ENCODE results near the gene PKDREJ.

PKDREJ gene

GRCh38 chr22:46280999-46281623 lies 18.0 kb upstream of the PKDREJ start:
- TF ChIP-seq FOXK2 (IDR thresholded peaks at IDR 0.05): no peak
- no peak for TF ChIP-seq TARDBP (IDR thresholded peaks at IDR 0.05)
- no peak for TF ChIP-seq CTBP1 (IDR thresholded peaks at IDR 0.05; ENCODE audit: borderline replicate concordance)
- TF ChIP-seq L3MBTL2 (conservative IDR thresholded peaks at IDR 0.05): no peak
- no peak for TF ChIP-seq ELF4 (IDR thresholded peaks at IDR 0.05)
- POLR2A ChIA-PET: interaction anchor here (0.6 to 7.2 kb wide), 3 partner anchors 14 to 54 kb away, joined by 3 to 28 read pairs (median 8); partner anchors contain the start of genes GTSE1, TRMU and TTC38
- no peak for DNase-seq (ENCODE audit: extremely low spot score)
- CTCF ChIA-PET: no interaction called here

- no peak for DNase-seq (ENCODE audit: extremely low spot score)
- ChIA-PET CTCF (no interaction called here), POLR2A (interaction anchor here (0.6 to 7.2 kb wide), 3 partner anchors 13 to 55 kb away, joined by 3 to 28 read pairs (median 8); partner anchors contain the start of genes GTSE1, TRMU and TTC38)
- TF ChIP-seq SUZ12 (IDR thresholded peaks at IDR 0.05): no peak
- TF ChIP-seq FOXA1 (IDR thresholded peaks at IDR 0.05): no peak
- TF ChIP-seq TARDBP (IDR thresholded peaks at IDR 0.05): no peak
- no peak for TF ChIP-seq ELF4 (IDR thresholded peaks at IDR 0.05)
- TF ChIP-seq ARNT (IDR thresholded peaks at IDR 0.05): no peak
- TF ChIP-seq LEF1 (IDR thresholded peaks at IDR 0.05; ENCODE audit: borderline replicate concordance): no peak
- TF ChIP-seq CTBP1 (IDR thresholded peaks at IDR 0.05; ENCODE audit: borderline replicate concordance): no peak
- TF ChIP-seq L3MBTL2 (conservative IDR thresholded peaks at IDR 0.05): no peak
- TF ChIP-seq PKNOX1 (IDR thresholded peaks at IDR 0.05): no peak
- no peak for TF ChIP-seq HDGF (IDR thresholded peaks at IDR 0.05; ENCODE audit: borderline replicate concordance)
- no peak for TF ChIP-seq ZNF384 (IDR thresholded peaks at IDR 0.05)
Observed at GRCh38 chr22:46280063-46280817, 17.1 kb upstream of the PKDREJ start.

- no peak for TF ChIP-seq NFRKB (IDR thresholded peaks at IDR 0.05)
- no peak for TF ChIP-seq TARDBP (IDR thresholded peaks at IDR 0.05)
- TF ChIP-seq SP1 (IDR thresholded peaks at IDR 0.05): no peak
- POLR2A ChIA-PET: interaction anchor here (1.0 to 7.2 kb wide), 2 partner anchors 9 to 11 kb away, joined by 4 to 28 read pairs; partner anchors contain the start of gene TTC38
- CTCF ChIA-PET: interaction anchor here (1.3 kb wide), 1 partner anchor 273 kb away, joined by 4 read pairs; no protein-coding TSS in a partner anchor
- no peak for DNase-seq (ENCODE audit: extremely low spot score)
Observed at GRCh38 chr22:46278656-46279645, 15.8 kb upstream of the PKDREJ start.

GRCh38 chr22:46276563-46276962 lies 13.4 kb upstream of the PKDREJ start:
- ChIA-PET CTCF (no interaction called here), POLR2A (interaction anchor here (1.8 to 7.2 kb wide), 2 partner anchors 9 to 20 kb away, joined by 8 to 28 read pairs; partner anchors contain the start of genes GTSE1 and TTC38)
- no peak for DNase-seq (ENCODE audit: extremely low spot score)
- TF ChIP-seq L3MBTL2 (conservative IDR thresholded peaks at IDR 0.05) (no peak), ZNF384 (IDR thresholded peaks at IDR 0.05) (no peak), FOXK2 (IDR thresholded peaks at IDR 0.05) (no peak), FOXA1 (IDR thresholded peaks at IDR 0.05) (no peak), SUZ12 (IDR thresholded peaks at IDR 0.05) (no peak), PKNOX1 (IDR thresholded peaks at IDR 0.05) (no peak), ELF4 (IDR thresholded peaks at IDR 0.05) (no peak), LEF1 (IDR thresholded peaks at IDR 0.05; ENCODE audit: borderline replicate concordance) (no peak), FOXM1 (IDR thresholded peaks at IDR 0.05; ENCODE audit: borderline replicate concordance) (no peak), BHLHE40 (IDR thresholded peaks at IDR 0.05; ENCODE audit: borderline replicate concordance) (no peak), SP1 (IDR thresholded peaks at IDR 0.05) (no peak), ARNT (IDR thresholded peaks at IDR 0.05) (no peak), NFRKB (IDR thresholded peaks at IDR 0.05) (no peak), HDGF (IDR thresholded peaks at IDR 0.05; ENCODE audit: borderline replicate concordance) (no peak), CTBP1 (IDR thresholded peaks at IDR 0.05; ENCODE audit: borderline replicate concordance) (no peak), TARDBP (IDR thresholded peaks at IDR 0.05) (no peak)

- ChIA-PET CTCF (no interaction called here), POLR2A (interaction anchor here (7.2 kb wide), 1 partner anchor 8 kb away, joined by 28 read pairs; the partner anchor contains the start of gene TTC38)
- DNase-seq (ENCODE audit: extremely low spot score): no peak
- no peak for TF ChIP-seq HDGF (IDR thresholded peaks at IDR 0.05; ENCODE audit: borderline replicate concordance)
- no peak for TF ChIP-seq BHLHE40 (IDR thresholded peaks at IDR 0.05; ENCODE audit: borderline replicate concordance)
- TF ChIP-seq ARNT (IDR thresholded peaks at IDR 0.05): no peak
- no peak for TF ChIP-seq FOXM1 (IDR thresholded peaks at IDR 0.05; ENCODE audit: borderline replicate concordance)
Observed at GRCh38 chr22:46275455-46276122, 12.4 kb upstream of the PKDREJ start.

GRCh38 chr22:46274381-46274780 lies 11.2 kb upstream of the PKDREJ start:
- TF ChIP-seq SUZ12 (IDR thresholded peaks at IDR 0.05) (no peak), SP1 (IDR thresholded peaks at IDR 0.05) (no peak), BHLHE40 (IDR thresholded peaks at IDR 0.05; ENCODE audit: borderline replicate concordance) (no peak), FOXA1 (IDR thresholded peaks at IDR 0.05) (no peak), CTBP1 (IDR thresholded peaks at IDR 0.05; ENCODE audit: borderline replicate concordance) (no peak)
- CTCF ChIA-PET: no interaction called here
- DNase-seq (ENCODE audit: extremely low spot score): no peak
- POLR2A ChIA-PET: interaction anchor here (1.1 kb wide), 1 partner anchor 24 kb away, joined by 3 read pairs; the partner anchor contains the start of gene CDPF1

Data from HEK293T (cell line).